ENCODE data around the gene OR9G4. TPM values are rescaled to one million over a fixed set of nuclear protein-coding genes. Genes with fewer than 3 reads are reported as not detected.

OR9G4 gene
- total RNA-seq, 4 donors from 2014 or later = not detected

DNA sequence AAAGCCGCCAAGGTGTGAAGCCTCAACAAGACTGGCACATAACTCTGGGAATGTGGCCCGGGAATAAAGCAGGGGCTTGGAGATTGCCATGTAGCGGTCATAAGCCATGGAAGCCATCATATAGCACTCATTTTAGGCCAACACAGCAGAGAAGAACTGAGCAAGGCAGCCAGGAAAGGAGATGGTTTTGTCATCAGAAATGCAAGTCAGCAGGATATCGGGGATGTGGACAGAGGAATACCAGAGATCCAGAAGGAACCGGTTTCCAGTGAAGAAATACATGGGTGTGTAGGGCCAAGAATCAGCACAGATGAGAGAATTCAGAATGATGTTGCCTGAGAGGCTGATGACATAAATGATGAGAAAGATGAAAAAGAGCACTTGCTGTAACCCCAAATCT lies 3.0 kb upstream of the OR9G4 start:
- Histone ChIP-seq H3K36me3 (no peaks in the 10 kb centered on the region), H3K27ac (no peak overlapping the region), H3K9me3 (no peaks in the 10 kb centered on the region), H3K27me3 (no peaks in the 10 kb centered on the region), H3K4me1 (no peaks in the 10 kb centered on the region), H3K4me3 (no peak overlapping the region)
- DNase-seq (ENCODE audit: low spot score in 2 of 2) = no peak
- 88% methylated on average over 5 of the region's 5 CpGs for WGBS
- TF ChIP-seq EP300 (IDR thresholded peaks at IDR 0.05) (no peak), POLR2A (IDR thresholded peaks at IDR 0.05) (no peak), POLR2AphosphoS5 (IDR thresholded peaks at IDR 0.05) (no peak)
- TF ChIP-seq, protein P1, sequence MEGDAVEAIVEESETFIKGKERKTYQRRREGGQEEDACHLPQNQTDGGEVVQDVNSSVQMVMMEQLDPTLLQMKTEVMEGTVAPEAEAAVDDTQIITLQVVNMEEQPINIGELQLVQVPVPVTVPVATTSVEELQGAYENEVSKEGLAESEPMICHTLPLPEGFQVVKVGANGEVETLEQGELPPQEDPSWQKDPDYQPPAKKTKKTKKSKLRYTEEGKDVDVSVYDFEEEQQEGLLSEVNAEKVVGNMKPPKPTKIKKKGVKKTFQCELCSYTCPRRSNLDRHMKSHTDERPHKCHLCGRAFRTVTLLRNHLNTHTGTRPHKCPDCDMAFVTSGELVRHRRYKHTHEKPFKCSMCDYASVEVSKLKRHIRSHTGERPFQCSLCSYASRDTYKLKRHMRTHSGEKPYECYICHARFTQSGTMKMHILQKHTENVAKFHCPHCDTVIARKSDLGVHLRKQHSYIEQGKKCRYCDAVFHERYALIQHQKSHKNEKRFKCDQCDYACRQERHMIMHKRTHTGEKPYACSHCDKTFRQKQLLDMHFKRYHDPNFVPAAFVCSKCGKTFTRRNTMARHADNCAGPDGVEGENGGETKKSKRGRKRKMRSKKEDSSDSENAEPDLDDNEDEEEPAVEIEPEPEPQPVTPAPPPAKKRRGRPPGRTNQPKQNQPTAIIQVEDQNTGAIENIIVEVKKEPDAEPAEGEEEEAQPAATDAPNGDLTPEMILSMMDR (IDR thresholded peaks at IDR 0.05) = no peak

DNA sequence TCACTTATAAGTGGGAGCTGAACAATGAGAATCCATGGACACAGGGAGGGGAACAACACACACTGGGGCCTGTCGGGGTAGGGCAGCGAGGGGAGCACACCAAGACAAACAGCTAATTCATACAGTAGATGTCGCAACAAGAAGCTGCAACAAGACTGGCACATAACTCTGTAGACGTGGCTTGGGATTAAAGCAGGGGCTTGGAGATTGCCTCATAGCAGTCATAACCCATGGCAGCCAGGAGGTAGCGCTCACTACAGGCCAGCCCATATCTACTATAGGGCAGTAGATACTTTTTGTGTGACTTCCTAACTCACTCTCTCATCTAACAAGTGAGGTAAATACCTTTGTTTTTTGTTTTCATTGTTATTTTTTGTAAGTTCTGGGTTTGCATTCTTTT lies 1.7 kb upstream of the OR9G4 start:
- Histone ChIP-seq H3K4me1 (no peaks in the 10 kb centered on the region), H3K36me3 (no peaks in the 10 kb centered on the region), H3K4me3 (no peak overlapping the region), H3K9me3 (no peaks in the 10 kb centered on the region), H3K27ac (no peak overlapping the region), H3K27me3 (no peaks in the 10 kb centered on the region)
- WGBS = 87% methylated on average over 5 of the region's 5 CpGs
- DNase-seq (ENCODE audit: low spot score in 2 of 2) = no peak
- TF ChIP-seq, protein P1 (IDR thresholded peaks at IDR 0.05) = no peak
- TF ChIP-seq POLR2A (IDR thresholded peaks at IDR 0.05) (no peak), EP300 (IDR thresholded peaks at IDR 0.05) (no peak), POLR2AphosphoS5 (IDR thresholded peaks at IDR 0.05) (no peak)

DNA sequence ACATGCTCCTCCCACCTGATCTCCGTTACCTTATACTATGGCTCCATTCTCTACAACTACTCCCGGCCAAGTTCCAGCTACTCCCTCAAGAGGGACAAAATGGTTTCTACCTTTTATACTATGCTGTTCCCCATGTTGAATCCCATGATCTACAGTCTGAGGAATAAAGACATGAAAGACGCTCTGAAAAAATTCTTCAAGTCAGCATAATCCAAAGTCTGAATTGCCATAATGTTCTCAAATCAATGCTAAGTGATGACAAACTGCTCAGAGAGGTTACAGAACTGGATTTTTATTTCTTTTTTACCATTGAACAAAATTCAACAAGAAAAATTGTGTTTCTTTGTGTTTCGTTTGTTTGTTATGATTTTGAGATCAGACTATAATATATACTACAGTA lies 7.6 kb downstream of the OR9G4 start:
- no peaks in the 10 kb centered on the region for H3K9me3 ChIP-seq
- no peak for DNase-seq (ENCODE audit: low spot score in 2 of 2)
- H3K4me1 ChIP-seq = no peaks in the 10 kb centered on the region
- no peaks in the 10 kb centered on the region for H3K36me3 ChIP-seq
- 81% methylated on average over 4 of the region's 4 CpGs for WGBS
- no peak overlapping the region for H3K4me3 ChIP-seq
- H3K27ac ChIP-seq = no peak overlapping the region
- no peaks in the 10 kb centered on the region for H3K27me3 ChIP-seq
- TF ChIP-seq, protein P1 (IDR thresholded peaks at IDR 0.05) = no peak
- no peak for TF ChIP-seq POLR2AphosphoS5 (IDR thresholded peaks at IDR 0.05)
- TF ChIP-seq EP300 (IDR thresholded peaks at IDR 0.05) = no peak
- TF ChIP-seq POLR2A (IDR thresholded peaks at IDR 0.05) = no peak

DNA sequence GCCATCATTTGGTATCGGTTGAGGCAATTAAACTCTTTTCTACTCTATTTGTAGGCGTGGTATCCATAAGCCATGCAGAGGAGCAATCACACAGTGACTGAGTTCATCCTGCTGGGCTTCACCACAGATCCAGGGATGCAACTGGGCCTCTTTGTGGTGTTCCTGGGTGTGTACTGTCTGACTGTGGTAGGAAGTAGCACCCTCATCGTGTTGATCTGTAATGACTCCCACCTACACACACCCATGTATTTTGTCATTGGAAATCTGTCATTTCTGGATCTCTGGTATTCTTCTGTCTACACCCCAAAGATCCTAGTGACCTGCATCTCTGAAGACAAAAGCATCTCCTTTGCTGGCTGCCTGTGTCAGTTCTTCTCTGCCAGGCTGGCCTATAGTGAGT lies 8.4 kb downstream of the OR9G4 start:
- Histone ChIP-seq H3K4me3 (no peak overlapping the region), H3K27ac (no peak overlapping the region), H3K27me3 (no peaks in the 10 kb centered on the region), H3K36me3 (no peaks in the 10 kb centered on the region), H3K9me3 (no peaks in the 10 kb centered on the region), H3K4me1 (no peaks in the 10 kb centered on the region)
- 85% methylated on average over 3 of the region's 3 CpGs for WGBS
- DNase-seq (ENCODE audit: low spot score in 2 of 2) = no peak
- no peak for TF ChIP-seq POLR2AphosphoS5 (IDR thresholded peaks at IDR 0.05)
- TF ChIP-seq, protein P1 (IDR thresholded peaks at IDR 0.05) = no peak
- TF ChIP-seq POLR2A (IDR thresholded peaks at IDR 0.05) = no peak
- no peak for TF ChIP-seq EP300 (IDR thresholded peaks at IDR 0.05)

DNA sequence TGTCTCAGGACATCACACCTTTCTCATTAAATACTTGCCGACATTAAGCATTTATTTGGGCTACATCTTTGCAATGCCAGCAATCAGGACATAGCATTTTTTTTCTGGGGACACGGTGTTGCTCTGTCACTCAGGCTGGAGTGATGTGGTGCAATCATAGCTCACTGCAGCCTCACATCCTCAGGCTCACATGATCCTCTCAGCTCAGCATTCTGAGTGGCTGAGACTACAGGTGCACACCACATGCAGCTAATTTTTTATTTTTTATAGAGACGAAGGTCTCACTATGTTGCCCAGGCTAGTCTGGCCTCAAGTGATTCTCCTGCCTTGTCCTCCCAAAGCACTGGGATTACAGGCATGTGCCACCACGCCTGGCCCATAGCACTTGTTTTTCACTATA lies 28.0 kb downstream of the OR9G4 start:
- TF ChIP-seq POLR2A (IDR thresholded peaks at IDR 0.05) (no peak), POLR2AphosphoS5 (IDR thresholded peaks at IDR 0.05) (no peak), EP300 (IDR thresholded peaks at IDR 0.05) (no peak)
- TF ChIP-seq, protein P1 (IDR thresholded peaks at IDR 0.05) = no peak
- H3K4me1 ChIP-seq = no peaks in the 10 kb centered on the region
- H3K36me3 ChIP-seq = no peaks in the 10 kb centered on the region
- H3K4me3 ChIP-seq = no peak overlapping the region
- H3K27ac ChIP-seq = no peak overlapping the region
- WGBS = 61% methylated on average over 4 of the region's 4 CpGs
- DNase-seq (ENCODE audit: low spot score in 2 of 2) = no peak
- H3K9me3 ChIP-seq = no peaks in the 10 kb centered on the region
- H3K27me3 ChIP-seq = no peaks in the 10 kb centered on the region
